Mesenteric fat pad (tissue), 1 donor: ENCODE data around the gene RFC3. TPM values are rescaled to one million over a fixed set of nuclear protein-coding genes. Genes with fewer than 3 reads are reported as not detected.
"Not testable (repeated sequence)": the region's sequence is repeated elsewhere in the genome, so short reads cannot be mapped to it uniquely, and the experiment has no call there.

Experiments
- DNase-seq: peaks from one replicate; pipeline ENCODE4 v3.0.0-alpha.2; 2020; ENCODE audit warnings: low spot score
- long read RNA-seq: library from polyadenylated mRNA; unstranded; transcript quantifications from one replicate; pipeline ENCODE4 v2.0.0, GENCODE V29; 2020
- total RNA-seq: library from RNA; stranded (reverse); fragmentation: NEBNext Ultra II Directional; extraction: Animal tissue kit (Norgen Biotek cat#: 25700); gene quantifications from one replicate; pipeline ENCODE4 v1.2.1, GENCODE V29; 2021
- donor health status: DM: yes; HTN: yes; CAD: no.

The RFC3 gene, protein sequence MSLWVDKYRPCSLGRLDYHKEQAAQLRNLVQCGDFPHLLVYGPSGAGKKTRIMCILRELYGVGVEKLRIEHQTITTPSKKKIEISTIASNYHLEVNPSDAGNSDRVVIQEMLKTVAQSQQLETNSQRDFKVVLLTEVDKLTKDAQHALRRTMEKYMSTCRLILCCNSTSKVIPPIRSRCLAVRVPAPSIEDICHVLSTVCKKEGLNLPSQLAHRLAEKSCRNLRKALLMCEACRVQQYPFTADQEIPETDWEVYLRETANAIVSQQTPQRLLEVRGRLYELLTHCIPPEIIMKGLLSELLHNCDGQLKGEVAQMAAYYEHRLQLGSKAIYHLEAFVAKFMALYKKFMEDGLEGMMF
- total RNA-seq = 4.7 TPM
- long read RNA-seq, transcript RFC3-201 (9 exons, 2,402 nt) = major isoform, 14 of 17 reads
- long read RNA-seq, partial matches to known transcripts = 1 of 17 reads
- long read RNA-seq, other reads (novel, unspliced or antisense) = 2 of 17 reads

DNA sequence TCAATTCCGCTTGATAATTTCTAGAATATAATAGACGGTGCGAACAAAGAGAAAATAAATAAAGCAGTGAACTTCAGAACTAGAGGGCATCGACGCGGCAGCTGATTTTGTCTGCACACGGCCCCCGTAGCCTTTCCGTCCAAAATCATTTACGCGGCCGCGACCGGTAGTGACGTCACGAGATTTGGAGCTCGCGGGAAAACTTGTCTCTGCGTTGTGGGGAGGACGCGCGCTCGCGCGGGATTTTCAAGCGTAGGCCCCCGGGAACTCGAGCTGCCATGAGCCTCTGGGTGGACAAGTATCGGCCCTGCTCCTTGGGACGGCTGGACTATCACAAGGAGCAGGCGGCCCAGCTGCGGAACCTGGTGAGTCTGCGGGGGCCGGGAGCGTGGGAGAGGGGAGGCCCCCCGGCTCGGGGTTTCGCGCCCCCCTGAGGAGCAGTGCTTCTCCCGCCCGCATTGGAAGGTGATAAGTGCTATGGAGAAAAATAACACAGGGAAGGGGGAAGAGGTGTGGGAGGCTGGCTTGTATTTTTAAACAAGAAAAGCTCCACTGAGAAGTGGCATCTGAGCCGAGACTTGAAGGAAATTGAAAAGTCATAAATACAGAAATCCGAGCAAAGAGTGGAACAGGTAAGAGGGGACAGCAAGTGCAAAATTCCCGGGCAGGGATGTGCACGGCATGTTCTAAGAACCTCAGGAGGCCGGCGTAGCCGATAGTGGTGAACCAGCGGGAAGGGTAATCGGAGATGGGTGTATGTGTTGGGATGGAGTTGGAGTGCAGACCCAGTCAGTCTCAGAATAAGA is at the start of gene RFC3:
Gene RFC3 (plus strand): TSS at position 249 of the 806 bp plus-strand sequence. CDS start 30 bp downstream, at position 279.
- DNase-seq = peak; percentile 97

DNA sequence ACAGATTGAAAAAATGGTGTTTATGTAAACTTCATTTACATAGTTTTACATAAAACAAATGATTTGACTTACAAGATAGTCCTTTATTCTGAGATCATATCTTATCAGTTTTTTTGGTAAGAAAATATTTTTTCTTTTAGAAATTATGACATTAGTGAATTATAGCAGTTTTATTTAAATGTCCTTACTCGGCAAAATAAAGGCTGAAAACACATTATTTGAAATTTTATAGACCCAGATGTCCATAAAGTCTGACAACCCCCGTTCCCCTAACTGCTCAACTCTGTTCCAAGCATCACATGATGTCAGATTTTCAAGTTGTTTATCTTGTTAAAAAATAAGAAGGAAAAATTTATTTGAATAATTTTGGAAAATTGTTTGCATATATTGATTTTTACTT is 46.7 kb upstream of the RFC3 start:
- DNase-seq = no peak

DNA sequence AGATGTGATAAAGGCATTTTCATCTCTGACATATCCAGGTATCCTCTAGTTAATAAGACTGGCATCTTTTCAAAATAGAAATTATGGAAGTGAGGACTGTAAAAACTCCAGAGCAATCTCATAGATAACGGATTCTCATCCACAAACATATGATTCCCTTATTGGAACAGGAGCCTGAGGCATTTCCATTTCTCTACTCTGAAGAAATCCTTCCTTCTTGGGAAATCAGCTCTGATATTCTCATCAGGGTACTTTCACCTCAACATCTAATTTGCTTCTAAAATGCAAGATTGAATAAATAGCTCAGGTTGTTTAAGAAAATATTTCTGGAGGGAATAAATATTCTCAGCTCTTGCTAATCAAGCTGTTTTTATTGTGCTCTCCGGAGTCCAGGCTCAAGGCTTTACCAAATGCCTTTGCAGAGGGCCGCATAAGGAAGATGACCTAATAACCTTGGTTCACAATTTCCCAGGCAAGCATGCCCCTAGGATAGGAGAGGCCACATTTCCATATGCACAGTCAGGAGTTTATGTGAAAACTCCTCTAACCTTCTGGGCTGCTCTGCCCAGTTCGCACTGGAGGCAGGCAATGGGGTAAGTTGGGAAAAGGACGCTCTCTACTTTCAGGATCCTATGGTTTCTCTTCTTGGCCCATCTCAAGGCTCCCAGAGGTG is 44.0 kb upstream of the RFC3 start:
- DNase-seq = no peak

DNA sequence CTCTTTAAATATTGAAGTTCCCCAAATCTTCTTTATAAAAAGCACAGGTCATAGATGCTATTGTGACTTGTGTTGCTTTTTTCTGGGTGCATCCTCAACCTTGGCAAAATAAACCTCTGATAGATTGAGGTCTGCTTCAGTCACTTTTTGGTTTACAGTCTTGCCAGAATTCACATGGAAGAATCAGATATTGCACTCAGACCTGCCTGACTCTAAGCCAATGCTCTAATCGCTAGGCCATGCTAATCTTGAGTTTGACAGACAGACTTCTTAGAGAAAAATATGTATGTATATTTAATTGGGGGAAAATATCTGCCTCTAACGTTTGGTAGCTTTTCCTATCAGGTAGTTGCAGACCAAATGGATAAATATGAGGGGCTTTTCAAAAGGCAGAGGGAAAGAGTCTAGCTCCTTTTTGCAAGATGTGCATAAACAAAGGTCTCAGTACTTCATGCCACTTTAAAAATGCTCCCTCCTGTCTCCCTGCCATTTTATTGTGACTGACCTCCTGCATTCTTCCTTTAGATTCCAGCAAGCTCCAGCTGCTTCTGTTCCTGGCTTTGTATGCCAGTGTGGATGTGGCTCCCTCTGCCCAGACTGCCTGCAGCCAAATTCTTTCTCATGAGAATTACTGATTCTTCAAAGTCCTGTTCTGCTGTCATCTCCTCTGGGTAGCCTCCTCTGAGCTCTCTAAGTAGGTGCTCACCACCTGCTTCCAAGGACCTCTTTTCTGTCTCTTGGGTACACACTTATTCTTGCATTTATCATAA is 42.4 kb upstream of the RFC3 start:
- DNase-seq = no peak

DNA sequence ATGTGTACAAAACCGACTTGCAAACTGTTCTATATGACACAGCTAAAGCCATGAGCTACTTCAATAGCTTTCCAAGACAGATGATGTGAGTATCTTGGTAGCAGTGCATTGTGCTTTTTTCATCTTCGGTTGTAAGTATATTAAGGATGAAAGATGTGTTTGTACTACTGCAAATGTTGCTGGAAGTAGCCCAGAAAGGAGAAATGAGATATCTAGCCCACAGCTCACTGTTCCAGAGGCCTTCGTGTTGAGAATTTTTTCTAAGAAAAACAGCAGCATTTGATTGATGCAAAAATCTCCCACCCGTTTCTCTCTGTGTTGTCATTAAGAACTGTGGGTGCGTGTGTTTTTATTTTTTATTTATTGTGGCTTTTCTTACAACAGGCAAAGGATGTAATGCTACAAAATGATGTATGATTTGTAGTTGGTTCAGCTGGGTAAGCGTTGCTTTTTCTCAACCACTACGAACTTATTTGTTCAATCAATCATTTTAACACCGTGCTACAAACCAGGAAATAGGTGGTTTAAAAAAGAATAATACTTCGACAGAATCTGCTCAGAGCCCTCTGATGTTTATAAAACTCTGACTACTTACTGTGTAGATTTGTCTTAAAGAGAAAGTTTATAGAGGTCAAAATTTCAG is 41.6 kb upstream of the RFC3 start:
- DNase-seq = no peak

DNA sequence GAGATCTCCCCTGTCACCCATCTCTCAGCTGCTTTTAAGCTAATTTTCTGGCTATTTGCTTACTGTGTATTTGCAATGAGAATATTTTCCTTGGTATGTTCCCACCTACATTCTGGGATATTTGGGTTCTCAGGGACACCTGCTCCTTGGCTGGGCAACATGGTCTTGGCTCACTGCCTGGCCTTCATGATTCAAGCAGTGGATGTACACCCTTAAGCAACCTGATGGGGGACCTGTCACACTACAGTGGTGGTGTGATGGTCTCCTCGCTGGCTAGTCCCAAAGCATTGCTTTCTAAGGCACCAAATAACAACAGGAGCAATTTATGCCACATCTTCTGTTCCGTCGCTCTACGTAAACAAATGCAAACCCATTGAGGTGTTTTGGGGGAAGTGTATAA is 35.3 kb upstream of the RFC3 start:
- no peak for DNase-seq

DNA sequence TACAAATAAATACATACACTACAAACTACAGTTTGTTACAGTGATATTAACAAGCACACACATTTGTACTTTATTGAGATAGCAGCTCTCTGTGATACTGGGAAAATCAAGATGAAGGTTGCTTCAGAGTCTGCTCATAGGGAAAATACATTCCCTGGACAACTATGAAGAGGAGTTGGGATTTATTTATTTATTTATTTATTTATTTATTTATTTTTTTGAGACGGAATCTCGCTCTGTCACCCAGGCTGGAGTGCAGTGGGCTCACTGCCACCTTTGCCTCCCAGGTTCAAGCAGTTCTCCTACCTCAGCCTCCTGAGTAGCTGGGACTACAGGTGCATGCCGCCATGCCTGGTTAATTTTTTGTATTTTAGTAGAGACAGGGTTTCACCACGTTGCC is 34.7 kb upstream of the RFC3 start:
- DNase-seq = not testable (repeated sequence)

DNA sequence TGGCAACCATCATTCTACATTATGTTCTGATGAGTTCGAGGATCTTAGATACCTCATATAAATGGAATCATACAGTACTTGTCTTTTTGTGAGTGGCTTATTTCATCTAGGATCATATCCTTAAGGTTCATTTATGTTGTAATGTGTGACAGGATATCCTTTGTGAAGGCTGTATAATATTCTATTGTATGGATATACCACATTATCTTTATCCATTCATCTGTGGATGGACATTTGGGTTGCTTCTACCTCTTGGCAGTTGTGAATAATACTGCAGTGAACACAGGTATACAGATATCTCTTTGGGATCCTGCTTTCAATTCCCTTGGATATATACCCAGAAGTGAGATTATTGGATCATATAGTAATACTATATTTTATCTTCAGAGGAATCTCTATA is 33.2 kb upstream of the RFC3 start:
- no peak for DNase-seq

DNA sequence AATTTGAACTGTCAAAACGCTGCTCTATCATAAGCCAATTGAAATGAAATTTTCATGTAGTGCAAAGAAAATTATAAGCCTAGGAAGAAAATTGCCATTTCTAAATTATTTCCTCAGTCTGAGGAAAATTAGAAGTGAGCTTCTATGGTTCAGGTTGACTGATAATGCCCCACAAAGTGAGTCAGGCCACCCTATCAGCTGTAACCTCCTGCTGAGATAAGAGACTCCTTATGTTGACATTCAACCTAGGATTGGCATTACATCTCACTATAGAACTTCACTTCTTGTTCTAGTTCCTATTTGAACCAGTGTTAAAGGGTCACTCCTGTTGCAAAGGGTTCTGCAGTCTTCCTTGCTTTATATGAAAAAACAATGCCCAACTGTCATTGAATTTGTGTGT is 32.6 kb upstream of the RFC3 start:
- DNase-seq = no peak

DNA sequence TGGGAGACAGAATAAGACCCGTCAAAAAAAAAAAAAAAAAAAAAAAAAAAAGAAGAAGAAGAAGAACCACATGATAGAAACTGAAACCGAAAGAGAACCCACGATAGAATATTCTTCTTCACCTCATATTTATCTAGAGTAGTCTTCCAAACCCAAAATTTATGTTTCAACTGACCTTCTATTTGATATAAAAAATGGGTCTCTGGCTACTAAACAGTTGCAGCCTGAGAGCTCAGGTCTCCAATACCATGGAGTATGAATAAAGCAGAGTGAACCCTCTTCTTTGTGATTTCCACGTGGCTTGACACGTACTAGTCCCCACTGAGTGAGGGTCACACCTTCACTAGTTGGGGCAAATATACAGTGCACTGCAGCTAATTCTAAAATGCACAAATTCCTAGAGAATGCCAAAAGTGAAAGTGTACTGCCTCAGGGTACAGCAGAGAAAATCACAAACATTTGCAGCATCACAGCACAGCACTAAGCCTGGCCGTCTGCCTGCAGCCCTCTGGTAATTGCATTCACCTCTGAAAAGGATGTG is 30.8 kb upstream of the RFC3 start:
- no peak for DNase-seq

DNA sequence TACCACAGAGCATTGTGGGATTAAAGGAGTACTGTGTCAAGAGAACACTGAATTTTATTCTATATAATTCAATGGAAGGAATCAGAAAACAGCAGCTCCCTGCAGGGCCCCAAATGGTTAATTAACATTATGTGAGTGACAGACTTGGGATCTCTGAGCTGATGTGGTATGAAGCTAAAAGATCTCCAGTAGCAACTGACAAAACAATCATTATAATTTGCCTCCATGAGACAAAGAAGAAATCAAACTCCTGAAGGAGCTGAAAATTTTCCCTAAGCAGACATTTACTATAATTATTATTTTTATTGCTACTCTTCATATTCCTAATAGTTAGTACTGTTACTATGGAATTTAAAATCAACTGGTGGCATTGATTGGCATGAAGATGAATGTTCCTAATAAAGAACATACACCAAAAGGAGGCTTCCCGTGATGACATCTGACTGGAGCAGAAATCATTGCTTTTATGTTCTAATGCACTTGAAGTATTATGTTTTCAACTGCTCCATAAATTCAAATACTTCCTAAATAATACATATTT is 28.8 kb upstream of the RFC3 start:
- DNase-seq = no peak

DNA sequence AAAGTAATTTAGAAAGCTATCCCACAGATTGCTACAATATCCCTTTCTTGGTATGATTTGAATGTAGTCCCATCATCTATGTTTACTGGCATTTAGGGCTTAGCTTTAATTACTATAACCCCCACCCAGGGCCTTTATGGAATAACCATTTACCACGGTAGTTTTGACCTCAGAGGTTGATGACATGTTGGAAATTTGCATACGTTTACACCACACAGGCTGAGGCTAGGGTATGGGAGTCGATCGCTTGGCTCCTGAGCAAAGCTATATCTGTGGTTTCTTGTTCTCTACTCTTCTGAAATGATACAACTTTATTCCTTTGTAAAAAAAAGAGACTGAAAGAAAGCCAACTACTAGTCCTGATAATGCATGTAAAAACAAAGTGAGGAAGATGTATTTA is 28.2 kb upstream of the RFC3 start:
- no peak for DNase-seq

DNA sequence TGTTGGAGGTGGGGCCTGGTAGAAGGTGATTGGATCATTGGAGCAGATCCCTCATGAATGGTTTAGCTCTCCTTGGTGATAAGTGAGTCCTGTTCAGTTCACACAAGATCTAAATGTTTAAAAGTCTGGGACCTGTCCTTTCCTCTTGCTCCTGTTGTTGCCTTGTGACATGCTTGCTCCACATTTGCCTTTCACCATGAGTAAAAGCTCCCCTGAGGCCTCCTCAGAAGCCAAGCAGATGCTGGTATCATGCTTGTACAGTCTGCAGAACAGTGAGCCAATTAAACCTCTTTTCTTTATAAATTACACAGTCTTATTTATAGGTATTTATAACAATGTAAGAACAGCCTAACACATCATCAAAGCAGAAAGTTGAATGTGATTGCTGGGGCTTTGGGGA is 24.2 kb upstream of the RFC3 start:
- no peak for DNase-seq

DNA sequence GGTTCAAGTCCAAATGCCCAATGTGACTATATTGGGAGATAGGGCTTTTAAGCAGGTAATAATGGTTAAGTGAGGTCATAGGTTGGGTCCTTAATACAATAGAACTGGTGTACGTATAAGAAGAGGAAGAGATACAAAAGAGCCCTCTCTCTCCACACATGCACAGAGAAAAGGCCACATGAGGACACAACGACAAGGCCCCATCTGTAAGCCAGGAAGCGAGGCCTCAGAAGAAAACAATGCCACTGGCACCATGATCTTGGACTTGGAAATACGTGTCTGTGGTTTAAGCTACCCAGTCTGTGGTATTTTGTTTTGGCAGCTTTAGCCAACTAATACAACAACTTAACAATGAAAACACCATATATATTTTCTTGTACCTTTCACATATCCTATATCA is 23.4 kb upstream of the RFC3 start:
- no peak for DNase-seq

DNA sequence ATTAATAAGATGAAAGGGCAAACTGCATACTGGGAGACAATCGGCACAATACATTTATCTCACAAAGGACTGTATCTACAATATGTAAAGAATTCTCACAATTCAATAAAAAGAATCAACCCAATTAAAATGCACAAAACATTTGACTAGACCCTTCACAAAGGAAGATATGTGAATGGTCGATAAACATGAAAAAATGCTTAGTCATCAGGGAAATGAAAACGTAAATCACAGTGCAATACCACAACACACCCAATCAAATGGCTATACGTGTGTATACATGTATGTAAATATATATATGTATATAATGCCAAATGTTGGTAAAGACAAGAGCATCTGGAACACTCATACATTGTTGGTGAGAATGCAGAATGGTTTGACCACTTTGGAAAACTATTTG is 21.9 kb upstream of the RFC3 start:
- no peak for DNase-seq

DNA sequence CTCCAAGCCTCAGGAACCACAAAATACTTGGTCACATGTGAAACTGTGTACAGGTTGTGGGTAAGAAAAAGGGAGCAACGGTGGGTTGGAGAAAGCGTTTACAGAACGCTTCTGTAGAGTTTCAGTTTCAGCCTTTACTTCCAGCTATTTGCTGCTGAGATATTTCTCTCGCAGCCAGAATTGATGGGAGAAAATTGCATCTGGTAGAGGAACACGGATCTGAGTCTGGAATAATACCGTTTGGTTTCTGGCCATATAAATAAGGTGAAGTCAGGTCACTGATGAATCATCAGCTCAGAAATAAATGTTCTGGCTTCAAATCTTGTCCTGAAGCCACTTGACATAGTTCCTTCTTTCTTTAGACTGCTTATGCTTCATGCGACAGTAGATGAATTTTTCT is 20.3 kb upstream of the RFC3 start:
- DNase-seq = no peak

DNA sequence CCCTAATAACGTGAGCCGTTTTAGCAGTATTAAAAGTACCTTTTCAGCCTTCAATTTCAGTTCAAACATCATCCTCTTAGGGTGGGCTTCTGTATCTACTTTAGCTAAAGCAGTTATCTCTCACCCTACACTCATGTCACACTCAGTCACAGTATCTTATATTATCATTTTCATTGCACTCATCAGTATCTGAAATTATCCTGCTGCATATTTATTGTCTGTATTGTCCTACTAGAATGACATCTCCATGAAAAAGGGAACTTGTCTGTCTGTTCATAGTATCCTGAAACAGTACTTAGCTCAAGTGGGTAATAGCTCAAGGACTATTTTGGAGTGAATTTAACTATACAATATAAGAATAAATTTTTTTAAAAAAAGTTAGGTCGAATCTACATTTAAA is 19.9 kb upstream of the RFC3 start:
- no peak for DNase-seq

DNA sequence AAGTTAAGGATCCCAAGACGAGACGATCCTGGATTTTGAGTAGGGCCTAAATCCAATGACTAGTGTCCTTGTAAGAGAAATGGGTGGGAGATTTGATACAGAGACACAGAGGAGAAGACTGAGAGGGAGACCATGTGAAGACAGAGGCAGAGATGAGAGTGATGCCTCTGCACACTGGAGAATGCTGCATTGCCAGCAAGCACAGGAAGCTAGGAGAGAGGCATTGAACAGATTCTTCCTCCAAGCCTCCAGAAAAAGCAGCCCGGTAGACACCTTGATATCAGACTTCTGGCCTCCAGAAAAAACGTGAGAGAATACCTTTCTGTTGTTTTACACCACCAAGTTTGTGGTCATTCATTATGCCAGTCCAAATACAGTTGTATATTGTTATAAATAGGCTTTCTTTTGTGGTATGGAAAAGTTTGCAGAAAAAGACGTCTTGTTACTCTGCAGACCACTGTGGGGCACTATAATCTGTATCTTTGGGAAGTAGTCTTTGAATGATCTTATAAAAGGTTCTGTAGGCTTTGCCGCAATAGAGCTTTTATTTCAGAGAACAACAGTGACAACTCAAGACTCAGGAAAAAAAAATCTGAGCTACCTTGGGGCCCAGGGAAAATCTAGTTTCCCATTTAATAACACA is 17.9 kb upstream of the RFC3 start:
- no peak for DNase-seq

DNA sequence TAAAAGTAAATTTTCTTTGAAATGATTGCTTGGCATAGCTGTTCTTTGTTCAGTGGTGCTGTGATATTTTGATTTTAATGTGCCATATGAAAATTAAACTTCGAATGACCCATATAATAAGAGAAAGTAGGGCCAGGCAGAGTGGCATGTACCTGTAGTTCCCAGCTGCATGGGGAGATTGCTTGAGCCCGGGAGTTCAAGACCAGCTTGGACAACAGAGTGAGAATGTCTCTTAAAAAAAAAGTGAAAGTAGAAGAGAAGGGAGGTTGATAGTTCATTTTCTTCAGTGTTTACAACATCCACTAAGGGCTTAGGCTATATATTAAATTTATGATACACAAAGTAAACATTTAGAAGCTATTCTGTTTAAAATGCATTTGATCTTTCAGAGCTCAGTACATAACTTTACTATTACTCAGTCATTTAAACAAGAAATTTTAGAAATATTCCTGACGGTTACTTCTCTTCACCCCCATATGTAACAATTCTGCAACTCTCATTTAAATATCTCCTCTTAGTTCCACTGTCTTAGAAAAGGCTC is 17.2 kb upstream of the RFC3 start:
- no peak for DNase-seq
